ENCODE data around the gene B3GNT8.
A peak's percentile ranks its signal among the peaks of the same experiment; 100 is the strongest.
"Not testable (repeated sequence)": the region's sequence is repeated elsewhere in the genome, so short reads cannot be mapped to it uniquely, and the experiment has no call there.

B3GNT8 gene, protein sequence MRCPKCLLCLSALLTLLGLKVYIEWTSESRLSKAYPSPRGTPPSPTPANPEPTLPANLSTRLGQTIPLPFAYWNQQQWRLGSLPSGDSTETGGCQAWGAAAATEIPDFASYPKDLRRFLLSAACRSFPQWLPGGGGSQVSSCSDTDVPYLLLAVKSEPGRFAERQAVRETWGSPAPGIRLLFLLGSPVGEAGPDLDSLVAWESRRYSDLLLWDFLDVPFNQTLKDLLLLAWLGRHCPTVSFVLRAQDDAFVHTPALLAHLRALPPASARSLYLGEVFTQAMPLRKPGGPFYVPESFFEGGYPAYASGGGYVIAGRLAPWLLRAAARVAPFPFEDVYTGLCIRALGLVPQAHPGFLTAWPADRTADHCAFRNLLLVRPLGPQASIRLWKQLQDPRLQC

GRCh38 chr19:41426952-41427646 is at the start of gene B3GNT8:
Gene B3GNT8, minus strand, starts transcription at chr19:41427374. Its CDS starts 596 bp downstream, at chr19:41426778.
- H3K79me2 ChIP-seq: no peaks in the 10 kb centered on the region
- no peaks in the 10 kb centered on the region for H3K36me3 ChIP-seq (ENCODE audit: control insufficient read depth, insufficient read depth, low read length)
- H3K4me3 ChIP-seq (ENCODE audit: low read depth, low read length): peak within 1 kb of the TSS; percentile 71
- H3K9ac ChIP-seq: no peak within 1 kb of the TSS
- no peaks in the 10 kb centered on the region for H3K27me3 ChIP-seq (ENCODE audit: control insufficient read depth, insufficient read depth, low read length)
- TF ChIP-seq, protein P1, sequence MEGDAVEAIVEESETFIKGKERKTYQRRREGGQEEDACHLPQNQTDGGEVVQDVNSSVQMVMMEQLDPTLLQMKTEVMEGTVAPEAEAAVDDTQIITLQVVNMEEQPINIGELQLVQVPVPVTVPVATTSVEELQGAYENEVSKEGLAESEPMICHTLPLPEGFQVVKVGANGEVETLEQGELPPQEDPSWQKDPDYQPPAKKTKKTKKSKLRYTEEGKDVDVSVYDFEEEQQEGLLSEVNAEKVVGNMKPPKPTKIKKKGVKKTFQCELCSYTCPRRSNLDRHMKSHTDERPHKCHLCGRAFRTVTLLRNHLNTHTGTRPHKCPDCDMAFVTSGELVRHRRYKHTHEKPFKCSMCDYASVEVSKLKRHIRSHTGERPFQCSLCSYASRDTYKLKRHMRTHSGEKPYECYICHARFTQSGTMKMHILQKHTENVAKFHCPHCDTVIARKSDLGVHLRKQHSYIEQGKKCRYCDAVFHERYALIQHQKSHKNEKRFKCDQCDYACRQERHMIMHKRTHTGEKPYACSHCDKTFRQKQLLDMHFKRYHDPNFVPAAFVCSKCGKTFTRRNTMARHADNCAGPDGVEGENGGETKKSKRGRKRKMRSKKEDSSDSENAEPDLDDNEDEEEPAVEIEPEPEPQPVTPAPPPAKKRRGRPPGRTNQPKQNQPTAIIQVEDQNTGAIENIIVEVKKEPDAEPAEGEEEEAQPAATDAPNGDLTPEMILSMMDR (IDR thresholded peaks at IDR 0.05): no peak
- peaks cover 14% of the 10 kb centered on the region for H3K4me1 ChIP-seq
- peak within 1 kb of the TSS; percentile 73 for H3K27ac ChIP-seq
- H3K9me3 ChIP-seq (ENCODE audit: control insufficient read depth, low read length): no peaks in the 10 kb centered on the region
- H2AFZ ChIP-seq: peak within 1 kb of the TSS; percentile 80
- peak within 1 kb of the TSS; percentile 86 for H3K4me2 ChIP-seq (ENCODE audit: low read length)

GRCh38 chr19:41476583-41476982 is 49.4 kb upstream of the B3GNT8 start:
- Histone ChIP-seq H3K79me2 (no peaks in the 10 kb centered on the region), H3K4me1 (no peaks in the 10 kb centered on the region), H3K9me3 (ENCODE audit: control insufficient read depth, low read length) (no peaks in the 10 kb centered on the region), H2AFZ (no peak overlapping the region), H3K4me3 (ENCODE audit: low read depth, low read length) (no peak overlapping the region), H3K9ac (no peak overlapping the region), H3K36me3 (ENCODE audit: control insufficient read depth, insufficient read depth, low read length) (no peaks in the 10 kb centered on the region), H3K27ac (no peak overlapping the region), H3K4me2 (ENCODE audit: low read length) (no peak overlapping the region), H3K27me3 (ENCODE audit: control insufficient read depth, insufficient read depth, low read length) (no peaks in the 10 kb centered on the region)
- TF ChIP-seq, protein P1 (IDR thresholded peaks at IDR 0.05): no peak

- not testable (repeated sequence) for H3K79me2 ChIP-seq; H3K4me2 ChIP-seq (ENCODE audit: low read length); H3K27ac ChIP-seq; H3K27me3 ChIP-seq (ENCODE audit: control insufficient read depth, insufficient read depth, low read length); H3K9me3 ChIP-seq (ENCODE audit: control insufficient read depth, low read length); H3K9ac ChIP-seq; H3K36me3 ChIP-seq (ENCODE audit: control insufficient read depth, insufficient read depth, low read length); H3K4me1 ChIP-seq; H2AFZ ChIP-seq; H3K4me3 ChIP-seq (ENCODE audit: low read depth, low read length)
These were observed 36.4 kb upstream of the B3GNT8 start for GRCh38 chr19:41463257-41464256.

- TF ChIP-seq, protein P1 (IDR thresholded peaks at IDR 0.05): no peak
- Histone ChIP-seq H2AFZ (no peak overlapping the region), H3K27ac (no peak overlapping the region), H3K4me2 (ENCODE audit: low read length) (no peak overlapping the region), H3K4me3 (ENCODE audit: low read depth, low read length) (no peak overlapping the region), H3K36me3 (ENCODE audit: control insufficient read depth, insufficient read depth, low read length) (no peaks in the 10 kb centered on the region), H3K27me3 (ENCODE audit: control insufficient read depth, insufficient read depth, low read length) (no peaks in the 10 kb centered on the region), H3K4me1 (no peaks in the 10 kb centered on the region), H3K79me2 (no peaks in the 10 kb centered on the region), H3K9me3 (ENCODE audit: control insufficient read depth, low read length) (no peaks in the 10 kb centered on the region), H3K9ac (no peak overlapping the region)
These were observed 35.3 kb upstream of the B3GNT8 start for GRCh38 chr19:41462497-41462896.
